T-helper 1 cell treated with Interleukin-12 subunit alpha and Interleukin-12 subunit beta and Interleukin-4 antibody, amounts not matched to agents 30 ng/mL and 1 ng/mL, for 36 hours (primary cell): ENCODE measurements around the gene COASY. TPM values are rescaled to one million over a fixed set of nuclear protein-coding genes. Genes with fewer than 3 reads are reported as not detected.
"Not testable (repeated sequence)": the region's sequence is repeated elsewhere in the genome, so short reads cannot be mapped to it uniquely, and the experiment has no call there.

Source experiments
- intact Hi-C: fragments of 100-400 bp; cut with micrococcal nuclease; formaldehyde crosslinking; loops from one replicate; pipeline ENCODE4 v1.15.1; 2024
- total RNA-seq: library from RNA; stranded (reverse); gene quantifications from 2 replicates; pipeline ENCODE4 v1.2.3, GENCODE V29; 2022

COASY gene
- total RNA-seq, 1 donor from 2014 or later: 74.3 TPM

DNA sequence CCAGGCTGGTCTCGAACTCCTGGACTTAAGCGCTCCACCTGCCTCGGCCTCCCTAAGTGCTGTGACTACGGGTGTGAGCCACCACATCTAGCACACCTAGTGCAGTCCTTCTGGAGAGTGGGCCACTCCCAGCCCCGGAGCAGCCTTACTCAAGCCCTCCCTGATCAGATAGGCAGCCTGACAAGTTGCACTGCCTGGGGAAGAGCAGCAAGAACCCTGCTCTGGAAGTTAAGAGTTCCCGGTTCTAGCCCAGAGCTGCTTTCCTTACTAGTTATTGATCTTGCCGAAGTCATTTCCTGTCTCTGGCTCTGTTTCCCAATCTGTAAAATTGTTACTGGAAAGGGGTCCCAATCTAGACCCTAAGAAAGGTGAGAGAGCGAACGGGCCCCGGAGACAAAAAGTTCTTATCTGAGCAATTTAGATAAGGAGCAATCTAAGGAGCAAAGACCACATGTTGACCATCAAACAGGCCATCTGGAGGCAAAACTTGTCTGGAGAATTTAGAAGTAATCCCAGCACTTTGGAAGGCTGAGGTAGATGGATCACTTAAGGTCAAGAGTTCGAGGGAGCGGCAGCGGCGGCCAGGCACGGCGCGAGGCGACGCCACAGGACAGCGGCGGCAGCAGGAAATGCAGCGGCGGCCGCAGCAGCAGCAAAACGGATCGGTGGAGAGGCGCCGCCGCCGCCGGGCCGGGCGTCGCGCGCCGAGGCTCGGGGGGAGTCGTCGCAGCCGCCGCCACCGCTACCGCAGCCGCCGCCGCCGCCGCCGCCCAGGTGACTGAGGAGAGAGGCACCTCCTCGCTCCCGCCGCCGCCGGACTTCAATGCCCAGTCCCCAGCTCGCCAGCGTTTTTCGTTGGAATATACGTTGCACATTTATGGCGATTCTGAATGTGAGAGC lies 30.2 kb upstream of the COASY start:
- intact Hi-C loops: no loop called here

DNA sequence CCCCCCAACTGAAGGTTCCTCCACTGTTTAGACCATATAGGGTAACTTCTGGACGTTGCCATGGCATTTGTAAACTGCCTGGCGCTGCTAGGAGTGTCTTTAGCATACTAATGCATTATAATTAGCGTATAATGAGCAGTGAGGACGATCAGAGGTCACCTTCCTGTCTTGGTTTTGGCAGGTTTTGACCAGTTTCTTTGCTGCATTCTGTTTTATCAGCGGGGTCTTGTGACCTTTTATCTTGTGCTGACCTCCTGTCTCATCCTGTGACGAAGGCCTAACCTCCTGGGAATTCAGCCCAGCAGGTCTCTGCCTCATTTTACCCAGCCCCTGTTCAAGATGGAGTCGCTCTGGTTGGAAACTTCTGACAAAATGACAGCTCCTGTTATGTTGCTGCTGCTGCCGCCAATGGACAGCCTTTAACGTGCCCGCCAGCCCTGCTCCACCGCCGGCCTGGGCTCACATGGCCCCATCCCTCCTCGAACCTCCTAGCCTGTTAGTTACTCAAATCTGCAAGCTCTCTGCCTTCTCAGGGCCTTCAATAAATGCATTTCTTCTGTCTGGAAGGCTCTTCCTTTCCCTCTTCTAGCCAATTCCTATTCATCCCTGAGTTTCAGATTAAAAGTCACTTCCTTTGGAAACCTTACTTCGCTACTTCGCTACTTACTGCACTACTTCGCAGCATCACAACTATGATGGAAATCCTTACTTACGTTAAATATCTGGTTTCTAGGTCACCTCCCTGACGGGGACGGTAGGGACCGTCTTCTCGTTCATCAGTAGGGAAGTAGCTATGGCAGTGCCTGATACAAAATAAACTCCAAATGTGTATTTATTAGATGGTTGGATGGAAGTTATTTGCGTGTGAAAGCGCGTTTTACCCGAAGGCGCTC lies 26.5 kb upstream of the COASY start:
- intact Hi-C loops: loop anchor here (1.0 to 5.0 kb wide), 5 partner anchors 42 to 519 kb away; partner anchors contain the start of genes DNAJC7, KCNH4, PLEKHH3 and PSMC3IP

DNA sequence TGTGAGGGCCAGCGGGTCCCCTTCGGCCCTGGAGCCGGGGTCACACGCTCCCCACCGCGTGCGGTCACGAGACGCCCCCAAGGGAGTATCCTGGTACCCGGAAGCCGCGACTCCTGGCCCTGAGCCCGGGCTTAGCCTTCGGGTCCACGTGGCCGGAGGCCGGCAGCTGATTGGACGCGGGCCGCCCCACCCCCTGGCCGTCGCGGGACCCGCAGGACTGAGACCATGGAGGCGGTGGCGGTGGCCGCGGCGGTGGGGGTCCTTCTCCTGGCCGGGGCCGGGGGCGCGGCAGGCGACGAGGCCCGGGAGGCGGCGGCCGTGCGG lies 25.9 kb upstream of the COASY start, which contains the start of gene NAGLU:
Gene NAGLU (plus strand): TSS at position 194 of the 324 bp plus-strand sequence. CDS start 32 bp downstream, at position 226.
- intact Hi-C loops: loop anchor here (1.0 to 5.0 kb wide), 5 partner anchors 41 to 519 kb away; partner anchors contain the start of genes DNAJC7, KCNH4, PLEKHH3 and PSMC3IP

DNA sequence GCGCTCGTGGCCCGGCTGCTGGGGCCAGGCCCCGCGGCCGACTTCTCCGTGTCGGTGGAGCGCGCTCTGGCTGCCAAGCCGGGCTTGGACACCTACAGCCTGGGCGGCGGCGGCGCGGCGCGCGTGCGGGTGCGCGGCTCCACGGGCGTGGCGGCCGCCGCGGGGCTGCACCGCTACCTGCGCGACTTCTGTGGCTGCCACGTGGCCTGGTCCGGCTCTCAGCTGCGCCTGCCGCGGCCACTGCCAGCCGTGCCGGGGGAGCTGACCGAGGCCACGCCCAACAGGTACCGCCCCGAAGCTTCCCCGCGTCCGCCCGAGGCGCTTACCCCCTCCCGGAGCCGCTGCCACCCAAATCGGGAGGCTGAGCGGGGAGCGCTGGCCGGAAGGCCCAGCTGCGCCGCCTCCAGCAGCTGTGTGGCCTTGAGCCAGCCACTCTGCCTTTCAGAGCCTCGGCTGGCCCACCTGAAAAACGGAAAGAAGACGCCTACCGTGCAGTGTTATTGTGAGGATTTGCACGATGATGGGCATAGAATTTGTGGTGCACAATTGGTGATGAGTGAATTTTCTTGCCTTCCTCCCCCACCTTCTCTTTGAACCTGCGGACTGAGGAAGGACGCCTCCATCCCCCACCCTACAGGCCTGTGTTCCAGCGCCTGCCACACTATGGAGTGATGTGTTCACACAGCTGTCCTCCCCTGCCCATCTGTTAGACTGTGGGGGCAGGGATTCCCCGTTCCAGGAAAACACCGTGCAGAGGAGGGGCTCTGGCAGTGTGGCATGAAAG lies 25.4 kb upstream of the COASY start:
- intact Hi-C loops: loop anchor here (1.0 to 5.0 kb wide), 5 partner anchors 41 to 520 kb away; partner anchors contain the start of genes DNAJC7, KCNH4, PLEKHH3 and PSMC3IP

DNA sequence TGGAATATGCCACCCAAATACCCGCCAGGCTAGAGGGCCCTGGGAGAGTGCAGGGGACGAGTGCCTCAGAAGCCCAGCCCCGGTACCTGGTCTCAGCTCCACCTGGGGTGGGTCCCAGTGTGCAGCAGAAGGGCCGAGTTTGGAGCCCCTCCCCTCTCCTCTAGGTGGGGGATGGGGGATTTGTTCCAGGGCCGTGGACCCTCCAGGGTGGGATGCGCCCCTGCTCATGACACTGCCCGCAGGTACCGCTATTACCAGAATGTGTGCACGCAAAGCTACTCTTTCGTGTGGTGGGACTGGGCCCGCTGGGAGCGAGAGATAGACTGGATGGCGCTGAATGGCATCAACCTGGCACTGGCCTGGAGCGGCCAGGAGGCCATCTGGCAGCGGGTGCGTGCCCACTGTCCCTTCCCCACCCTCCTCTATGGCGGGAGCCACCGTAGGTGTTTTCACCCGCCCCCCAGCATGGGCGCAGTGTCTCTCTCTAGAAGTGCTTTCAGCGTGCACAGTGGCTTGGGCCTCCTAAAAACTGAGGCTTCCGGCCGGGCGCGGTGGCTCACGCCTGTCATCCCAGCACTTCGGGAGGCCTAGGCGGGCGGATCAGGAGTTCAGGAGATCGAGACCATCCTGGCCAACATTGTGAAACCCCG lies 24.7 kb upstream of the COASY start:
- intact Hi-C loops: loop anchor here (2.0 to 5.0 kb wide), 4 partner anchors 72 to 520 kb away; partner anchors contain the start of genes DNAJC7, KCNH4, PLEKHH3 and RETREG3

DNA sequence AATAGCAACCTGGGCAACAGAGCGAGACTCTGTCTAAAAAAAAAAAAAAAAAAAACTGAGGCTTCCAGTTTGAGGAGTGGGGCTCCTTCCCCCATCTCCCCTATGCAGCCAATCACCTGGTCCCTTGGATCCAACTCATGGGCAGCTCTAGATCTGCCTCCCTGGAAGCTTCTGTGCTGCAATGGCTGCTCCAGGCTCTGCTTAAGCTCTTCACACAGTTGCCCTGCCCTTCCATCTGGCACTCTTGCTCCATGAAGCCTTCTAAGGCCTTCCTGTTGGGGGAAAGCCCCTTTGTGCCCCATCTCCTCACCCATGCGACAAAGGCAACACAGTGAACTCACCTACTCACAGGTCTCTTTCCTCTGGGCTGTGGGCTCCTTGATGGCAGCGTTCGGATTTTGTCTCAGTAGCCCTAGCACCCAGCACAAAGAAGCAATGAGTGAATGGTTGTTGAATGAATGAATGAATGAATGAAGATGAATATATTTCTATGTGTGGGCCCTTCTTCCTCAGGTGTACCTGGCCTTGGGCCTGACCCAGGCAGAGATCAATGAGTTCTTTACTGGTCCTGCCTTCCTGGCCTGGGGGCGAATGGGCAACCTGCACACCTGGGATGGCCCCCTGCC lies 24.0 kb upstream of the COASY start:
- intact Hi-C loops: loop anchor here (2.0 to 5.0 kb wide), 4 partner anchors 71 to 521 kb away; partner anchors contain the start of genes DNAJC7, KCNH4, PLEKHH3 and RETREG3

DNA sequence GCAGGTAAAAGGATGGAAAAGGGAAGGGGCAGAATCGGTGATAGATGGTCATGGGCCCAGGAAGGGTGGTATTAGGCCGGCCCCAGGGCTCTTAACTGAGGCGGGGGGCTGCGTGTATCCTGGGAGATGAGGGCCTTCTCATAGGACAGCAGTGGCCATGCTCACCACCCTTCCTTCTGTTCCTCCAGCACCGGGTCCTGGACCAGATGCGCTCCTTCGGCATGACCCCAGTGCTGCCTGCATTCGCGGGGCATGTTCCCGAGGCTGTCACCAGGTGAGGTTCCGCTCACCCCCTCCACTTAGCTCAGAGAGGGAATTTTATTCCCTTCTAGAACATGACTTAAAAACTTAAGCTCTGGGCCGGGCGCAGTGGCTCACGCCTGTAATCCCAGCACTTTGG lies 23.5 kb upstream of the COASY start:
- intact Hi-C loops: loop anchor here (5.0 kb wide), 2 partner anchors 139 to 356 kb away; partner anchors contain the start of genes KCNH4 and PLEKHH3

DNA sequence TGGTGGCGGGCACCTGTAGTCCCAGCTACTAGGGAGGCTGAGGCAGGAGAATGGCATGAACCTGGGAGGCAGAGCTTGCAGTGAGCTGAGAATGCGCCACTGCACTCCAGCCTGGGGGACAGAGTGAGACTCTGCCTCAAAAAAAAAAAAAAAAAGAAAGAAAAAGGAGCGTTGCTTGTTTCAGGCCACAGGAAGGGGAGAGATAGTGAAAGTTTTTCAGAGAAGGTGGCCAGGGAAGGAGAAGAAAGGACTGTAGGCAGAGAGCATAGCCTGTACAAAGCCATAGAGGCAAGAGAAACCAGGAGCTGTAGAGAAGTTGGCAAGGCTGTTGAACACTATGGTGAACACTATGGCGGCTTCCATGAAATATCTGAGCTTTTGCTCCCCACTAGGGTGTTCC lies 21.4 kb upstream of the COASY start:
- intact Hi-C loops: not testable (repeated sequence)

DNA sequence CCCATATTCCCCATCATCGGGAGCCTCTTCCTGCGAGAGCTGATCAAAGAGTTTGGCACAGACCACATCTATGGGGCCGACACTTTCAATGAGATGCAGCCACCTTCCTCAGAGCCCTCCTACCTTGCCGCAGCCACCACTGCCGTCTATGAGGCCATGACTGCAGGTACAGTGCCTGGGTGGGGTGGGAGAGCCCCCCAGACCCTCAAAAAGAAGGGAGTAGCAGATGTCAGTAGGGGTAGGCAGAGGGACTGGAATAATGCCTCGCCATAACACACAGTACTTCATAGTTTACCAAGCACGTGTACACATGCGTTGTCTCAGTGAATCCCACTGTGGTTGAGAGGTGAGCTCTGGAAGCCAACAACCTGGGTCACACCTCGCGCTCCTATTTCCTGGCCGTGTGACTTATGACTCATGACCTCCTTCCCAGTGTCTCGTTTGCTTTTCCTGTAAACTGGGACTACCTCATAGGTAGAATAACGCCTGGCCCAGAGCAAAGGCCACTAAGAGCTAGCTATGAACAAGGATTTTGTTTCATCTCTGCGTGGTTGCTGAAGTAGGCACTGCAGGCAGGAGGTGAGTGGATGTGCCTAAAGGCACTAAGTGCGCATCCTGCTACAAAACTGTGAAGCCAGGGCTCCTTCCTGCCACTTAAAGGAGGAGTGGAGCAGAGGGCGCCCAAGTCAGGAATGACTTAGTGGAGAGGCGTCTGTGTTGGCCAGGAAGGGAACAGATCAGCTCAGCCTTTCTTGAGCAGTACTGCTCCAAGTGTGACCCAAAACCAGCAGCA lies 20.7 kb upstream of the COASY start:
- intact Hi-C loops: no loop called here

DNA sequence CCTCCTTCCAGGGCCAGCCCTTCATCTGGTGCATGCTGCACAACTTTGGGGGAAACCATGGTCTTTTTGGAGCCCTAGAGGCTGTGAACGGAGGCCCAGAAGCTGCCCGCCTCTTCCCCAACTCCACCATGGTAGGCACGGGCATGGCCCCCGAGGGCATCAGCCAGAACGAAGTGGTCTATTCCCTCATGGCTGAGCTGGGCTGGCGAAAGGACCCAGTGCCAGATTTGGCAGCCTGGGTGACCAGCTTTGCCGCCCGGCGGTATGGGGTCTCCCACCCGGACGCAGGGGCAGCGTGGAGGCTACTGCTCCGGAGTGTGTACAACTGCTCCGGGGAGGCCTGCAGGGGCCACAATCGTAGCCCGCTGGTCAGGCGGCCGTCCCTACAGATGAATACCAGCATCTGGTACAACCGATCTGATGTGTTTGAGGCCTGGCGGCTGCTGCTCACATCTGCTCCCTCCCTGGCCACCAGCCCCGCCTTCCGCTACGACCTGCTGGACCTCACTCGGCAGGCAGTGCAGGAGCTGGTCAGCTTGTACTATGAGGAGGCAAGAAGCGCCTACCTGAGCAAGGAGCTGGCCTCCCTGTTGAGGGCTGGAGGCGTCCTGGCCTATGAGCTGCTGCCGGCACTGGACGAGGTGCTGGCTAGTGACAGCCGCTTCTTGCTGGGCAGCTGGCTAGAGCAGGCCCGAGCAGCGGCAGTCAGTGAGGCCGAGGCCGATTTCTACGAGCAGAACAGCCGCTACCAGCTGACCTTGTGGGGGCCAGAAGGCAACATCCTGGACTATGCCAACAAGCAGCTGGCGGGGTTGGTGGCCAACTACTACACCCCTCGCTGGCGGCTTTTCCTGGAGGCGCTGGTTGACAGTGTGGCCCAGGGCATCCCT lies 18.5 kb upstream of the COASY start:
- intact Hi-C loops: no loop called here

DNA sequence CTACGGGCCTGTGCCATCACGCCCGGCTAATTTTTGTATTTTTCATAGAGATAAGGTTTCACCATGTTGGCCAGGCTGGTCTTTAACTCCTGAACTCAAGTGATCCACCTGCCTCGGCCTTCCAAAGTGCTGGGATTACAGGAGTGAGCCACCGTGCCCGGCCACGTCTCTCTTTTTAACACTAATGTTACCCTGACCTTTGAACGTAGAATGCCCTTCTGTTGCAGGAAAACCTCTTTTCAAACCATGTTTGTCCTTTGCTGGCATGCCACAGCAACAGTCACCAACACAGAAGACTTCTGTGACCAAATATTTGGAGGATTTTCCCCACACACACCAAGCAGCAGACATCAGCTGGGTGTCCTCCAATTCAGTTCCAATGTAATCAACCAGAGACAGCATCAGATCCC lies 17.1 kb upstream of the COASY start:
- intact Hi-C loops: no loop called here

DNA sequence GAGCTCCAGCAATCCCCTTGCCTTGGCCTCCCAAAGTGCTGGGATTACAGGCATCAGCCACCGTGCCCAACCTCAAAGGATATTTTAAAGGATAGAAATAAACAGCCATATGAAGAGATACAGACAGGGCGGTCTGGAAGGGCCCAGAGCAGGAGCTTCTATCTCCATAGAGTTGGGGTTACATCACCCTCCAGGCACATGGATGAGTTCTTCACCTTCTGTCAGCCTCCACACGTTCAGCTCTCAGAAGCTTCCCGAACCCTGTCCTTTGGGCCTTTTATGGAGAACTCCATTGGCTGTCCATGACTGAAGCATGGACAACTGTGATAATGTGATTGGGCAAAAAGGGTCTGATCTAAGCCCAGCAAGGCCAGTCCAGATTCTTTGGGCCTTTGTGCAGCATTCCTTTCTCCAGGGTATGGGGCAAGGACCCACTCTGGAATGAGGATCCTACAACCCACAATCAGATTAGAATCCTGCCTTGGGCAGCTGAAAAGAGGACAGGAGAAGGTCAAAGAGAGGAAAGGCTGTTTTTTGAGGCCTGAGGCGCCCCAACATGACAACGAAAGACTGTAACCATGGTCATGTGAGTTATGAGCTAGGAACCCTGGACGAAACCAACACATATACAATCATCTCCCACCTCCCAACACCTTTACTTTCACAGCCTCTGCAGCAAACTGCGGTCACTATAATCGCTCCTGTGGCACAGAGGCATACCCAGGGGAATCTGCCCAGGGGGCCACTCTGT lies 16.0 kb upstream of the COASY start:
- intact Hi-C loops: not testable (repeated sequence)

DNA sequence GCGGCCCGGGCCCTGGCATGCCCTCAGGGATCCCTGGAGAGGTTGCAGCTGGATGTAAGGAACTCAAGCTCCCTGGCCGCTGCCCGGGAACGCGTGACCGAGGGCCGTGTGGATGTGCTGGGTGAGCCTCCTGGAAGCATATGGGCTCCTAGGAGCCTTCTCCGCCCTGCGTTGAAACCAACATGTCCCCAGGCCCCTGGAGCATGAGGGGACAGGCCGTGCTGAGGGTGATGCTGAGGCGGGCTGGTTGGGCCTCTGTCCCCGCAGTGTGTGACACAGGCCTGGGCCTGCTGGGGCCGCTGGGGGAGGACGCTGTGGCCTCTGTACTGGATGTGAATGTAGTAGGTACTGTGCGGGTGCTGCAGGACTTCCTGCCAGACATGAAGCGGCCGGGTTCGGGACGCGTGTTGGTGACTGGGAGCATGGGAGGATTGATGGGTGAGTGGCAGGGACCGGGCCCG lies 14.9 kb upstream of the COASY start:
- intact Hi-C loops: no loop called here

DNA sequence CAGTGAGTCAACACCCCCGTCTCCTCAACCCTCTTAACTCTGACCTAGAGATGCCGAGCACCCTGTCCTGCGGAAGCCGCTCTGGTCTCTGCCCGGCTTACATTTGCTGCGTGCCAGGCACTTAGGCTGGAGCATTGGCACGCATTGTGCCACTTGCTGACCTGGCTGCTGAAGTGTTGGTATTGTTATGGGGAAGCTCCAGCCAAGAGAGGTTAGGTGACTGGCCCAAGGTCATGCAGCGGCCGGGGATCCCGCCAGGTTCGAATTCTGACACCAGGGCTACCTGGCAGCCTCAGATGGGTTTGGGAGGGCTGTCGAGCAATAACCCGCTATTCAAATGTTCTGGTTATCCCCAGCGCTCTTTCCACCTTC lies 14.3 kb upstream of the COASY start:
- intact Hi-C loops: no loop called here

DNA sequence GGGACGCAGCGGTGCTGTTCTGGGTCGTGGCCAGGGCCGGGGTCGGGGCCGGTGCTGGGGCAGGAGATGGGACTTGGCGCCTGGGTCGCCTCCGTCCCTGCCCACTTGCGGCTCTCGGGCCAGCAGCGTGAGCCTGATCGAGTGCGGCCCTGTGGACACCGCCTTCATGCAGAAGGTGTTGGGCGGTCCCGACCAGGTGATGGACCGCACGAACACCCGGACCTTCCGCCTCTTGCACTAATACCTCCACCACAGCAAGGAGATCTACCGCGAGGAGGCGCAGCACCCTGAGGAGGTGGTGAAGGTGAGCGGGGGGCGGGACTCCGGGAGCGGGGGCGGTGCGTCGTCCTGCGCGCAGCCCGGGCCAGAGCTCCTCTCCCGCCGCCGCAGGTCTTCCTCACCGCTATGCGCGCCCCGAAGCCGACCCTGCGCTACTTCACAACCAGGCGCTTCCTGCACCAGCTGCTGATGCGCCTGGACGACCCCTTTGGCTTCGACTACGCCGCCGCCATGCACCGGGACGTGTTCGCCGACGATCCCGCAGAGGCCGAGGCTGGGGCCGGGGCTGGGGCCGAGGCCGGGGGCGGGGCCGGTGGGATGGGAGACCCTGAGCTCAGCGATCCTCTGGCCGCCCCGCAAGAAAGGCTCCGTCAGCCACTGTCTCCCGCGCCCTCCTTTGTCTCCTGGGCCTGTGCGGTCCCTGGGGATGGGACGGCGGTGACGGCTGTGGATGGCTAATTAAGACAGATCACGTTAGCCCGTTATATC lies 13.7 kb upstream of the COASY start:
- intact Hi-C loops: no loop called here

DNA sequence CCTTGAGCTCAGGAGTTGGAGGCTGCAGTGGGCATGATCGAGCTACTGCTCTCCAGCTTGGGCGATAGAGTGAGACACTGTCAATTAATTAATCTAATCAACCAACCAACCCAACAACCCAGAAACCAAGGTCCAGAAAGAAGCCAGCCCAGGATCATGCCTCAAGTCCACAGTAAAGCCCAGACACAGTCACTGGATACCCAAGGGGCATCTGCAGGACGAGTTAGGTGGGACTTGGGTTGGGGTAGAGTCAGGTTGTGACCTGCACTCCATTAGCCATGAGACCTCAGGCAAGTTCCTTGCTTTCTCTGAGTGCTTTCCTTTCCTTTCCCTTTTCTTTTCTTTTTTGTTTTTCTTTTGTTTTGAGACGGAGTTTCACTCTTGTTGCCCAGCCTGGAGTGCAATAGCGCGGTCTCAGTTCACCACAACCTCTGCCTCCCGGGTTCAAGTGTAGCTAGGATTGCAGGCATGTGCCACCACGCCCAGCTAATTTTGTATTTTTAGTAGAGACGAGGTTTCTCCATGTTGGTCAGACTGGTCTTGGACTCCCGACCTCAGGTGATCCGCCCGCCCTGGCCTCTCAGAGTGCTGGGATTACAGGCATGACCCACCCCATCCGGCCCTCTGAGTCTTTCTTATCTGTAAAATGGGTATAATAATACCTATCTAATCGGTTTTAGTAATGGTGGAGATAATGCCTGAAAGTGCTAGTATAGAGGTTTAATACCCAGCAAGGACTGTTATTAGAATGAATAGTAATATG lies 12.8 kb upstream of the COASY start:
- intact Hi-C loops: no loop called here
